LHCN-M2 (cell line): ENCODE measurements around the gene MRPL45. TPM values are rescaled to one million over a fixed set of nuclear protein-coding genes. Genes with fewer than 3 reads are reported as not detected.

Experiments
- DNase-seq: peaks from one replicate; pipeline ENCODE4 v3.0.0-alpha.2; 2012; ENCODE audit warnings: low read depth
- total RNA-seq: library from RNA; depleted of rRNA; stranded (reverse); fragments of >200 nt; gene quantifications from 2 replicates; pipeline ENCODE4 v1.2.3, GENCODE V29; 2014

MRPL45 gene
- total RNA-seq, 1 experiment from 2014 or later: 40.3 TPM

DNA sequence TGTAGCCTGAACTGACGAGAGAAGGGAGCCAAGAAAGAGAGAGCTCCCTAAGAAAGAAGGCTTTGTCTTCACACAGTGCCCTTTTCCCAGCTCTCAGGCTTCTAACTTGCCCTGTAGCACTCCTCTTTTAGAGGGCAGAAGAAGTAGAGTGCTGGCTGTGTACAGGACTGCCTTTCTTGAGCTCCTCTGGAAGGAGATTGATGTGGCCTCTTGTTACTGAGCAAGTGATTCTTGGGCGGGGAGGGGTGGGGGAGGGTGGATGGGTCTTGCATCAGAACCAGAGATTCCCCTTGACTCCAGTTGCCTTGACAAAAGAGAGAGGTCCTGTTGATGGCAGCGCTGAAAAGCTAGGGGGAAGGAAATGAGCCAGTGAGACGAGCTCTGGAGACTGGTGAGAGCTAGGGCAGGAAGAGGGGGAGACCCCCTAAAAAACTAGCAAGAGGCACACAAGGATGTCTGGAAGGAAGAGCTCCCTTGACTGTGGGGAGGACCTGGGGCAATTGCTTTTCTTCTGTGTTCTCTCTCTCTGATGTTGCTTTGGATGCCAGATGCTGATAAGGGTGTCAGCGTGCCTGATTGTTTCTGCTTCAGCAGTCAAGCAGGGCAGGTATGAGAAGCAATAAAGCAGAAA, 28.4 kb downstream of the MRPL45 start:
- no peak for DNase-seq

DNA sequence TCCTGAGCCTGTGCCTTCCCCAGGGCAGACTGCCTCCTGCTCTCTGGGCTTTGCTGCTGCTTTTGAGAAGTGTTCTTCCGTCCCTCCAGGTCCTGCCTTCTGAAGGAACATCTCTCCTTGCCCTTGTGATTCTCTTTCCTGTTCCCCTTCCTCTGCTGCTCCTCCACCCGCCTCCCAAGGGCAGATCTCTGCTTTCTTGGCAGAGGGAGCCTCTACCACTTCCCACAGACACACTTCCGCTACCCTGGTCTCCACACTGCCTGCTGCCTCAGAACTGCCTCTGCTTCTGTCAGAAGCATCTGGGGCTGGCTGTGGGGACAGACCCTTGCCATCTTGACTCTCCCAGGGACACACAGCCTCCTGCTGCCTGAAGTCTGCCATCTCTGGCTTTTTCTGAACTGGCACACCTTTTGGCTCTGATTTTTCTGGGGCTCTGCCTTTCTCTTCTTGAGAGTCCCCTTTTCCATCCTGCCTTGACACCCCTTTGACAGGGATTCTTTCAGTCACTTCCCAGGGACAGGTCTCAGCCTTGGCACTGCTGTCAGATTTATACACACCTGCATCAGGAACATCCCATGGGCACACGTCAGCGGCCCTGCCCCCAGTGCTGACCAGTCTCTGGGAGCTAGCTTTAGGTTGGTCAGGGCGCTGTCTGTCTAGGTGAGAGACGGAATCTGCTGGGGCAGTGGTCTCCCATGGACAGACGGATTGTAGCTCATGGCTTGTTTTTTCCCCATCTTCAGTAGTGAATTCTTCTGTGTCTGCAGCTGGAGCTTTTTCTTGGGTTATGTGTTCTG, 30.2 kb downstream of the MRPL45 start:
- DNase-seq: no peak

DNA sequence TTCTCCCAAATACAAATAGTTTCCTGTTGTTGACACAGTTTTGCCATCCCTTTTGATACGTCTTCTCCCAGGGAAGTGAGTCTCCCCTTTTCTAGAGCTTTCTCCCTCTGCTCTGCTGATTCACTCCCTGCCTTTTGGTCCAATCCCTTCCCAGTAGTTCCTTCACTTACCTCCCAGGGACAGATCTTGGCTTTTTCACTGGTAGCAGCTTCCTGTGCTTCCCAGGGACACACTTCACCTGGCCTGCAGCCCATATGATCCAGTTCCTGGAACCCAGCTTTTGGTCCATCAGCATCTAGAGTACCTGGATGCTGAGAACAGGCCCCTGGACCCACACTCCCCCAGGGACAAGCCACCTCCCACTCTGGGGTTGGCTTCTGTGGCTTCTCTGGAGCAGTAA, 31.0 kb downstream of the MRPL45 start:
- no peak for DNase-seq

DNA sequence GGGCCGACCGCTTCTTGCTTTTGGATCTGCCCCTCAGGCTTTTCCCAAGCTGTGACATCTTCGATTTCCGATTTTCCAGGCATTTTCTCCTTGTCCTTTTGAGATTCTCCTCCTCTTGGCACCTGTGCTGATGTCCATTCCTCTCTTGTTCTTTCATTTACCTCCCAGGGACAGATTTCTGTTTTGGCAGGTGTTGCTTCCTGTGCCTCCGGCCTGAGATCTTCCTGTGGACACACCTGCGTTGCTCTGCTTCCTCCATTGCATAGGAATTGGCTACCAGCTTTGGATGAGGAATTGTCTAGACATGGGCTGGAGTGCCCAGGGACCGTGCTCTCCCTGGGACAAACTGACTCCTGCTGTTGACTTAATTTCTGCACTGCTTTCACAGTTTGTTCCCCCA, 31.7 kb downstream of the MRPL45 start:
- no peak for DNase-seq

DNA sequence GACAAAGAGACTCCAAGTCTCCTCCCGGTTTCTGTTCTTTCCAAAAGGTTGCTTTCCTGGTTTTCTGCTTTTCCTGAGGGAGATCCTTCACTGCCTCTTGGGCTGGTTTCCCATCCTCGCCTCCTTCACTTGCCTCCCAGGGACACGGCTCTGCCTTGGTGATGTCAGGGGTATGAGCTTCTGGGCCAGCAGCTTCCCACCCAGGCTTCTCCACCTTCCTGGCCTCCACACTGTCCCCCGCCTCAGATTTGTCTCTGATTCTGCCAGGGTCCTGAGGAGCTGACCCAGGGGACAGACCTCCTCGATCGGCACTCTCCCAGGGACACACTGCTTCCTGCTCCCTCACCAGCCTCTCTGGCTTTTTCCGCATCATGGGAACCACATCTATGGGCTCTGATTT, 32.3 kb downstream of the MRPL45 start:
- no peak for DNase-seq

DNA sequence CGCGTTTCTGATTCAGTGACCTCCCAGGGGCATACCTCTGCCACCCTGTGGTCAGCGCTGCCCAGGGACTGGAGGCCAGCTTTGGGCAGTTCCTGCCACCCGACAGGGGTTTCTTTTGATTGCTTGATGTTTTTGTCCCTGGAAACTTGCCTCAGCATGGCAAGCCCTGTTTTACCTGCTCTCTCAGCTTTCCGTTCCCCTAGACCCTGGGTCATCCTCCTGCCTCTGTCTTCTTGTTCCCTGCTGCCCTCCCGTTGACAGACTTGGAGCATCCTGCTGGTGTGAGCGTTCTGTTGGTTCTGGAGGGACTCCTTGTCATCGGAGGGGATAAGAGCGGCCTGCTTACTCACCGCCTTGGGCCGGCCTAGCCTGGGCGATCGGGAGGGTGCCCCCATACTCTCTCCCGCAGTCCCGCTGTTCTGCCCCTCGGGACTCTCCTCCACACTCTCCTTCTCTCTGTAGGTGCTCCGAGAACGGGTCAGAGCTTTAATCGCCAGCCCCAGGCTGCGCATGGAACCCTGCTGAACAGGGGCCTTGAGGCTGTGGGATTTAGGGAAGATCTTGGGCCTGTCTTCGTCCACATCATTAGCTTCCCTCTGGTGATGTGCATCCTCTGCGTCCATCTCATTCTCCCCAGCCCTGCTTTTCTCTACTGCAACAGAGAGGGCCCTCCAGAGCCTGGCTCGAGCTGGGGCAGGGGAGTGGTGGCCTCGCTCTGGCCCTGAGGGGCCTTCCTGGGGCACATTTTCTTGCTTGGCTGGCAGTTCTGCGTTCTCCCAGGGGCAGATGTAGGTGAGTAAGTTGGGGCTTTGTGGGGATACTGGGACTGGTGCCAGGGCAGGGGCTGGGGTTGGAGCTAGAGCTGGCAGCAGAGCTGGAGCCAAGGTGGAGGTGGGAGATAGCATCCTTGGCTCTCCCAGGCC, 33.1 kb downstream of the MRPL45 start:
- no peak for DNase-seq

DNA sequence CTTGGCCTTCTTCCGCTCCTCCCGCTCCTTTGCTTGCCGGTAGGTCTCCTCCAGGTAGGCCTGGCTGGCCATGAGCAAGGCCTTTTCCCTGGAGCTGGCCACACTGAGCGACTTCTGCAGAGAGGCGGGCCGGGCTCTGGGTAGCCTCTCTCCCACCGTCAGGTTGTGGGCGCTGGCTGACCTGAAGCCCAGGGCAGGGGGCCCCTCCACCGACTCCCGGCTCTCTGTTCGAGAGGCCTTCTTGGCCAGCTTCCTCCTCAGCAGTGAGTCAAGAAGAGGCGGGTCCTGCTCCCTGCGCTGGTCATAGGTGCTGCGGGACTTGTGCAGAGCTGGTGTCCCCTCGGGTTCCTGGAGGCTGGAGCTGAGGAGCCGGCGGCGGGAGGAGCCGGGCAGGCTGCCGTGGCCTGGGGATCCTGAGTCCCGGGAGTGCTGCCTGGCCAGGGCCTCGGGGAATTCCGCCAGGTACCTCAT, 34.0 kb downstream of the MRPL45 start:
- DNase-seq: no peak

DNA sequence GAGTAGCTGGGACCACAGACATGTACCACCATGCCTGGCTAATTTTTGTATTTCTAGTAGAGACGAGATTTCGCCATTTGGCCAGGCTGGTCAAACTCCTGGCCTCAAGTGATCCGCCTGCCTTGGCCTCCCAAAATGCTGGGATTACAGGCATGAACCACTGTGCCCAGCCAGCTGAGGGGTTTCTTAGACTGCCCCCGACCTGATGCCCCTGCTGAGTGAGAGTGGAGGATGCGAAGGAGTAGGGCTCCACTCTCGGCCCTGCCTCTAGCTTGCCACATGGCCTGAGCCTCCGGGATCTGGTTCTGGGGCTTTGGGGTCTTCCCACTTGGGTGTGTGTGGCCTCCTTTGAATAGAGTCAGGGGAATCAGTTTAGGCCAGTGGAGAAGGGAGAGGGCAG, 35.8 kb downstream of the MRPL45 start:
- no peak for DNase-seq

DNA sequence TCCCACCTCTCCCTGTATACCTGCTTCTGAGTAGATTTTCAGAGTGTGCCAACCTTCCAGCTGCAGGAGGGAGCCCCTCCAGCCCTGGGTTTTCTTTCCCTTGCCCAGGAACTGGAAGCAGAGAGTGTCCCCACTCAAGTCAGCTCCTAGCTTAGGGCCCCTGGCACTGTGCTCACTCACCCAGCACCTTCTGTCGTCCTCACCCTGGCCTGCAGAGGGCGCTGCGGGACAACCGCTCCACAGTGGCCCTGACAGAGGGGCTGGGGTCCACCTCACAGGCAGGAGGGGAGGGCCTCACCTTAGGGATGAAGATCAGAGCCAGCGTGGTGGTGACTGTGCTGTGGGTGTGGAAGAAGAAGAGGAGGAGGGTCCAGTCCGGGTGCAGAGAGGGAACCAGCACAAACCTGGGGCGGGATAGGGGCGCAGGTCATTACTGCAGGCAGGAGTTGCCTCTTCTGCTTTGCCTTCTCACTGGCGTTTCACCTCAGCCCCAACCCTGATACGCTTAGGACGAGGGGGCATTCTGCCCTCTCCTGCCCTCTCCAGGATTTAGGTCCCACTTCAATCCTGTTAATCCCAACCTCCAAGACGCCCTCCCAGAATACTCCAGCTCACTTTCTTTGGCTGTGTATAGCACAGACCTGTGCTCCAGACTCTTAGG, 36.8 kb downstream of the MRPL45 start:
- peak; percentile 10 for DNase-seq

DNA sequence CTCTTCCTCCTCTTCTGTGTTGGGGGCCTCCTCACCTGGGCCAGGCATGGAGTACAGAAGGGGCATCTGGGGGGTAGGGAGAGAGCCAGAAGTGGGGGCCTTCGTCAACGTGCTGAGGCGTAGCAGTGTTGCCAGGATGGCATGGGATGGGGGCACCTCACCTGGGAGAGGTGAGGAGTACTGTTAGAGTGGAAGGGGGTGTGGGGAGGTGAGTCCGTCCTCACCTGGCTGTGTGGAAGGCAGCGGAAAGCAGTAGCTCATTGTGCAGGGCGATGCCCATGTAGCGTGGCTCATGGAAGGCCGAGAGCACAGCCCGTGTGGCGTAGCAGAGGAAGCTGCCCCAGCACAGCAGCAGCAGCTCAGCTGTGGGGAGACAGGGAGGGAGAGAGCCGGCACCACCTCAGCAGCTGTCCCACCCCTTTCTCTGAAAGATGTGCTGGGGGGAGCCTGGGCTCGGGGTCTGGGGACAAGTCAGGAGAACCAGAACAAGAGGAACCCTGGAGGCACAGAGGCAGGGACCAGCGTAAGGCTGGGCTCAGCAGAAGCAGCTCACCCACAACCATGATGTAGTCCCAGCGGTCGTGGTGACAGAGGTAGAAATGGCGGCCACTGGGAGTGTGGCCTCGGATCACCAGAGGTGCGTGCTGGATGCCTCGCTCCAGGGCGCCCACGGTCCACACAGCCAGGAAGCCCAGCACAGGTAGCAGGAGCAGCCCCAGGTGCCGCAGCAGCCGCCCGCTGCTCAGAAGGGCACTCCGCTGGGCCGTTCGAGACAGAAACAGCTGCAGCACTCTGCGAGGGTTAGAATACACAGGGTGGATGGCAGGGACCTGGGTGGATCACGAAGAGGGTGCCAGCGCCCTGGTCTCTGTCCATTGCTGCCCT, 37.8 kb downstream of the MRPL45 start:
- DNase-seq: no peak

DNA sequence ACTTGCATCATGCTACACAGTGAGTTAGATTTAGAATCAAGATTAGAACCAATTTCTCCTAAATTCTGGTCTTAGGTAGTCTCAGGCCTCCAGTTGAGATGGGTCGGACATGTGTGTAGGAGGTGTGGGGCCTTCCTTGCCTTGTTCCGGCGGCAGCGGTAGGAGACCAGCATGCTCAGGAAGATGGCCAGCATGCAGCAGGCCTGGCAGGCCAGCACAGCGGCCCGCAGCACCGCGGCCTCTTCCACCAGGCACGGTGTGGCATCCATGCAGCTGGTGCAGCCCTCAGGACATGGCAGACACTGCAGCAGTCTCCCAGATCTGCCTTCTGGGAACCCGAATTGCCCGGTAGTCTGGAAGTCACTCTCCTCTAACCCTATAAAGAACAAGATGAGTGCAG, 39.9 kb downstream of the MRPL45 start:
- DNase-seq: no peak

DNA sequence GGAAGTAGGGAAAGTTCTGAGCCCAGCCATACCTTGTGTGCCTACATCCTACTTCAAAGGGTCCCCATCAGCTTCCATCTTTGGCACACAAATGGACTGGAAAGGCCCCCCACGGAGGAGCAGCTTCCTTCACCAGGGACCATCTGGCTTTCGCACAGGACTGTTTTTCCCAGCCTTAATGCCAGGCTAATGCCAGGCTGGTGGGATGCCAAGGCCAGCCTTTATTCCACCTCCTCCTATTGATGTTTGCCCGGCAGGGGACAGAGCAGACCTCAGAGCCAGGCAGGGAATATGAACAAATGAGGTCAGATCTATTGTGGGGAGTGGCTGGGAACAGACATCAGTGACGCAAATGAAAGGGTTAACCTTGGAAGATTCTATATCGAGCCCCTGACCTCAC, 41.1 kb downstream of the MRPL45 start:
- DNase-seq: no peak

DNA sequence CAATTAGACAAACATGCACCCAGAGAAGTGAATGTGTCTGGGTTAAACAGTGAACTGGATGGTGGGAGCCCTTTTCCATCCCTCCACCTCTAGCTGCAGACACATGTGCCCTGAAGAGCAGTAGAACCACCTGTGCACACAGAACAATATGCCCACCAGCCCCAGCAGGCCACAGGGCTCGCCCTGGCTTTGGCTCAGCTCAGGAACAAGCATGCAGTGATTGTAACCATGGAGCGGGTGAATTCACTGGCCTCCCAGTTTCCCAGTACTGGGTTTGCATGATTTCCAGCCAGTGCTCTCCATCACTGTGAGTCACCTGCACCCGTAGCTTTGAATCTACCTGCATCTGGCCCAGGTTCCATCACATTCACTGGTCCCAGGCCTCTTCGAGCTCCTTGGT, 41.6 kb downstream of the MRPL45 start:
- no peak for DNase-seq

DNA sequence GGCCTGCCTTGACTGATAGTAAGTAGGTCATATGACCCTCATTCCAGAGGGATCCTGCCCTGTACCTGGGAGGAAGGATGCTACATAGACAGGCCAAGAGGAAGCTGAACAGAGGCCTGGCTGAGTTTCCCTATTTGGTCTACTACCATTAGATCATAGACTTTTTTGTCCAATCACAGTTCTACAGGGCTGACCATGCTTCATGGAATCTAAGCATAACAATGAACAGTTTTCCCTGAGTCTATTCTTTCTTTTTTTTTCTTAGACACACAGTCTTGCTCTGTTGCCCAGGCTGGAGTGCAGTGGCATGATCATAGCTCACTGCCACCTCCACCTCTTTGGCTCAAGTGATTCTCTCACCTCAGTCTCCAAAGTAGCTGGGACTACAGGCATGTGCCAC, 42.9 kb downstream of the MRPL45 start:
- no peak for DNase-seq

DNA sequence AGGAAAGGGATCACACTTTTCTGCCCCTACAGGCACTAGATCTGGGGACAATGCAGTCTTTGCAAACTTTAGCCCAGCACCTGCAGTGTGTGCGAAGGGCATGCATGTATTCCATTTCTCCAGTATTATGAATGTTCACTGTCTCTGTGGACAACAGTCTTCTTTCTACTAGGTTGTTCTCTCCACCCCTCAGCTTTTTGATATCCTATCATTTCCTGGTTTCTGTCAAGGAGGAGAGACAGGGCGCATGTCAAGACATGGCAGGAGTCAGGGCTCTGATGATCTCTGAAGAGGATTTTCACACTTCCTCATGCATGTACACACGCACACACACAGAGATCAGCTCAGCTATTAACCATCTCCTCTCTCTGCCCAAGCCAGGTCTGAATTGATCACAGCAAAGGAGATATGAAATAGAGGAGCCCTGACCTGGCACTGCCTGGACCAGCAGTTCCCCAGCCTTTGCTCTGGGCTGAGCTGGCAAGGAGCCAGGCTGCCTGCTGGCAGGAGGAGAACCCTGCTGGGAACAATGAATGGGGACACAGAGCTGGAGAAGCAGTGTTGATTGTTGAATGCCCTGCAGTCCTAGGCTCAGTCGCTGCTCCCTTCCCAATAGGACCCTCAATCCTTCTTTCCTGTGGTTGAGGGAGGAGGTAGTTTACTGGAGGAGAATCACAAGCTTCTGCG, 44.2 kb downstream of the MRPL45 start:
- peak; percentile 14 for DNase-seq

DNA sequence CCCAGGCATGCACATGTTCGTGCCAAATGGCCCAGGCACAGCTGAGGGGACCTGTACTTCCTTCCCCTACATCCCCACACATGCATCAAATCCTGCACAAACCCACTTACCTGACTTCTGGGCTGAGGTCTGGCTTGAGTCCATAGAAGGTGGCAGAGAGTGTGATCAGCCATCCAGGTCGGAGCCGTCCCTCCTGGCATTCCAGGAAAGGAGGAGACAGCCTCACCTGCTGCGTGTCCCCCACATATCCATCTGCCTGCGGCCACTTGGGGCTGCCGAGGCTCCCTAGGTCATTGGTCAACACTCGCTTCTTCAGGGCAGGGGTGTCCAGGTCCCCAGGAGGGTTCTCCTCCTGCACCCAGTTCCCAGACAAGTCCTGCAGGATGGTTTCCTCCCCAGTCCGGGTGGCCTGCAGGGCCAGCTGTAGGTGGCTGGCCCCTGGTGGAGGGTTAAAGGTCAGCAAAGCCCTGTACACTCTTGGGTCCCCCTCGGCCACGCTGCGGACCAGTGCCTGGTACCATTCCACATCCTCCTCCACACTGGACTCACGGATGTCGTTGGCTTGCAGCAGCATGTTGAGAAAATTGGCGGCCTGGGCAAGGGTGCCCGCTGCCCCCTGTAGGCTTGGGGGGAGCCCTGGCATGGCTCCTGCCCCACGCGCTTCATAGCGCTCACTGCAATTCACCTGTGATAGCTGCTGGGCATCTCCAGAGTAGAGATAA, 46.1 kb downstream of the MRPL45 start:
- DNase-seq: no peak

DNA sequence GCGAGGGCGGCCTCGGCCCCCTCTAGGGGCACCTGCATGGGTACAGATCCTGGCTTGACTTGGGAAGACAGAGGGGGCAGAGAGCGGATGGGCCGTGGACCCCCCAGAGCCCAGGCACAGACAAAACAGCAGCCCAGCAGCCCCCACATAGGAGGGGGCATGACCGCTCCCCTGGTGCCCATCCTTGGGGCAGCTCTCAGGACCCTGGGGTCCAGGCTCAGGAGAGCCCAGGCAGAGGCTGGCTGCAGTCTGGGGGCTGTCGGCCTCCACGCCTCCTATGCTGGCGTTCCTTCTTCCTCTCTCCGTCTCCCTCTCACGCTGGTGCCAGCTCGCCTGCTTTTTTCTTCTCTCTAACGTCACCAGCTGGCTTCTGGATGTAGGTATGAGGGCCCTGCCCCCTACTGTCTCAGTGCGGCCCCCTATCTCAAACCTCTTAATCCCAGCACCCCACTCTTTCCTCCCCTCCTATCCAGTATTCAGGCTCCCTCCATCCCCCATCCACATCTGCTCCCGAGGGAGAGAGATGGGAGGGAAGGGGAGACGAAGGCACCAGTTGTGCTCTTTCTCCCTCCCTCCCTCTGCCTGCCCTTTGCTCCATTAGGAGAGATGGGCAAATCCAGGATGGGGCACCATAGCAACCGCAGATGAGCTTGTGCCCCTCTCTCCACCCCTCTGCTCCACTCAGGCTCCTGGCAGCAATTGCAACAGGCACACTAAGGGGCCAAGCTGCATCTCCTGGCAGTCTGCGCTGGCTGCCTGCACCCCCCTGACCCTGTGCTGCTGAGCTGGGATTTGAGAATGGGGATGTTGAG, 46.8 kb downstream of the MRPL45 start, which contains the start of gene GPR179:
Gene GPR179 (minus strand): TSS at position 349 of the 812 bp plus-strand sequence. CDS start 167 bp downstream, at position 182.
- DNase-seq: no peak

DNA sequence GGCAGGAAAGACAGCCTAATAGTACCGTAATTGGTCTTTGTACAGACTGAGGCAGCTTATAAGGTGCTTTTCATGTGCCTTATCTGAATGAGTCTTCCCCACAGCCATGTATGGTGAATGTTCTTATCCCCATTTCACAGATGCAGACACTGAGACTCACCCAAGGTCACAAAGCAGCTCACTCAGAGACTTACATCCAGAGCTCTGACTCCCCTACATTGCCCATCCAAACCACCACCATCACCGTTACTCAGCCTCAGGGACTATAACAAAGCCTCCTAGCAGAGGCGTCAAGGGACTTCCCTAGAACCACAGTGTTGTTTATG, 47.4 kb downstream of the MRPL45 start:
- DNase-seq: no peak
